Suprapubic skin (tissue), 4 donors: Measurements from ENCODE around the gene THG1L.

Experiments
- EP300 ChIP-seq: sonication (generic); formaldehyde crosslinking; IDR thresholded peaks from one replicate; pipeline ENCODE4 v1.6.1; 2017; ENCODE audit warnings: antibody characterized with exemption
- POLR2A ChIP-seq, 2 donors: fragments of 450-650 bp; IDR thresholded peaks; one replicate each; pipeline ENCODE4 v1.6.1; 2017; ENCODE audit warnings: antibody characterized with exemption in 2 of 2, mild to moderate bottlenecking in 2 of 2, moderate library complexity in 2 of 2
- POLR2AphosphoS5 ChIP-seq, 3 donors: sonication (generic); formaldehyde crosslinking; IDR thresholded peaks; one replicate each; pipeline ENCODE4 v1.6.1; 2017; ENCODE audit warnings: antibody characterized with exemption in 3 of 3
- TF ChIP-seq, protein P1 (sequence below), 2 donors: fragments of 200-600 bp in 1 of 2; fragments of 450-650 bp in 1 of 2; sonication (generic) in 1 of 2; IDR thresholded peaks; one replicate each; pipeline ENCODE4 v1.5.1; 2016 to 2019; ENCODE audit warnings: antibody characterized with exemption in 2 of 2, mild to moderate bottlenecking in 1 of 2, moderate library complexity in 1 of 2

GRCh38 chr5:157730900-157731271, 334 bp upstream of the THG1L start:
- TF ChIP-seq EP300: no peak
- TF ChIP-seq, protein P1, sequence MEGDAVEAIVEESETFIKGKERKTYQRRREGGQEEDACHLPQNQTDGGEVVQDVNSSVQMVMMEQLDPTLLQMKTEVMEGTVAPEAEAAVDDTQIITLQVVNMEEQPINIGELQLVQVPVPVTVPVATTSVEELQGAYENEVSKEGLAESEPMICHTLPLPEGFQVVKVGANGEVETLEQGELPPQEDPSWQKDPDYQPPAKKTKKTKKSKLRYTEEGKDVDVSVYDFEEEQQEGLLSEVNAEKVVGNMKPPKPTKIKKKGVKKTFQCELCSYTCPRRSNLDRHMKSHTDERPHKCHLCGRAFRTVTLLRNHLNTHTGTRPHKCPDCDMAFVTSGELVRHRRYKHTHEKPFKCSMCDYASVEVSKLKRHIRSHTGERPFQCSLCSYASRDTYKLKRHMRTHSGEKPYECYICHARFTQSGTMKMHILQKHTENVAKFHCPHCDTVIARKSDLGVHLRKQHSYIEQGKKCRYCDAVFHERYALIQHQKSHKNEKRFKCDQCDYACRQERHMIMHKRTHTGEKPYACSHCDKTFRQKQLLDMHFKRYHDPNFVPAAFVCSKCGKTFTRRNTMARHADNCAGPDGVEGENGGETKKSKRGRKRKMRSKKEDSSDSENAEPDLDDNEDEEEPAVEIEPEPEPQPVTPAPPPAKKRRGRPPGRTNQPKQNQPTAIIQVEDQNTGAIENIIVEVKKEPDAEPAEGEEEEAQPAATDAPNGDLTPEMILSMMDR (IDR thresholded peaks at IDR 0.05): no peak
- no peak for TF ChIP-seq POLR2A (IDR thresholded peaks at IDR 0.05)
- TF ChIP-seq POLR2AphosphoS5 (IDR thresholded peaks at IDR 0.05): no peak
